Panc1 (cell line): ENCODE measurements around the gene TMC5. TPM values are rescaled to one million over a fixed set of nuclear protein-coding genes. Genes with fewer than 3 reads are reported as not detected.

Source experiments
- ATAC-seq: fragments of 200-7000 bp; cut with Tn5 transposase; 2 replicates; pipeline ENCODE4 v1.9.1; 2020; ENCODE audit warnings: mild to moderate bottlenecking, moderate library complexity
- BruUV-seq: library from RNA; stranded (reverse); fragments of 400-500 nt; replicated peaks from 2 replicates; lab custom pipeline; 2021; lab: Mats Ljungman, UMichigan
- CTCF ChIA-PET: fragments of 300-600 bp; sonication (Branson Sonifier 250); formaldehyde crosslinking; loops from one replicate; lab custom pipeline; 2022; ENCODE audit warnings: antibody characterized with exemption; lab: Charles Lee
- POLR2A ChIA-PET: fragments of 300-600 bp; sonication (Branson Sonifier 250); formaldehyde crosslinking; loops from one replicate; lab custom pipeline; 2022; ENCODE audit warnings: antibody characterized with exemption; lab: Charles Lee
- DNase-seq: peaks from one replicate; pipeline ENCODE4 v3.0.0-alpha.2; 2010; ENCODE audit warnings: low read depth, low spot score
- H3K27ac ChIP-seq: 2 replicates; pipeline ENCODE4 v1.5.1; 2011; ENCODE audit warnings: mild to moderate bottlenecking, low read length, inconsistent platforms
- H3K27me3 ChIP-seq: fragments of 200-500 bp; sonication (Bioruptor generic); 2 replicates; pipeline ENCODE4 v1.6.0; 2014; ENCODE audit warnings: low read length, inconsistent platforms; ENCODE audit not compliant: control insufficient read depth, insufficient read depth
- H3K36me3 ChIP-seq: fragments of 200-500 bp; sonication (Bioruptor generic); 2 replicates; pipeline ENCODE4 v1.5.1; 2014; ENCODE audit warnings: inconsistent platforms, mild to moderate bottlenecking, low read length, moderate library complexity; ENCODE audit not compliant: control insufficient read depth, insufficient read depth
- H3K4me1 ChIP-seq: 2 replicates; pipeline ENCODE4 v1.5.1; 2011; ENCODE audit warnings: inconsistent platforms, mild to moderate bottlenecking, low read length, moderate library complexity; ENCODE audit not compliant: control insufficient read depth, insufficient read depth
- H3K4me3 ChIP-seq, 2 experiments: 2 replicates each; pipeline ENCODE4 v1.5.1; 2011 to 2012; ENCODE audit warnings: low read depth in 2 of 2, low read length in 2 of 2, mild to moderate bottlenecking in 2 of 2, inconsistent platforms in 1 of 2, moderate library complexity in 1 of 2
- H3K9me3 ChIP-seq: fragments of 200-500 bp; sonication (Bioruptor generic); 2 replicates; pipeline ENCODE4 v1.5.1; 2014; ENCODE audit warnings: low read depth, mild to moderate bottlenecking, inconsistent platforms, low read length, moderate library complexity; ENCODE audit not compliant: control insufficient read depth, insufficient read depth
- POLR2AphosphoS5 ChIP-seq: IDR thresholded peaks from 2 replicates; pipeline ENCODE4 v1.6.1; 2012; ENCODE audit warnings: mild to moderate bottlenecking, low read depth, low read length, moderate library complexity
- SIN3A ChIP-seq: IDR thresholded peaks from 2 replicates; pipeline ENCODE4 v1.6.1; 2012; ENCODE audit warnings: low read depth, mild to moderate bottlenecking, low read length, moderate library complexity, borderline replicate concordance; ENCODE audit not compliant: insufficient read depth
- TCF7L2 ChIP-seq: IDR thresholded peaks from 2 replicates; pipeline ENCODE4 v1.6.1; 2011; ENCODE audit warnings: mild to moderate bottlenecking, low read depth, low read length, inconsistent platforms
- in situ Hi-C: cut with HindIII; loops from 2 replicates; pipeline ENCODE4 v1.10.0; 2016; ENCODE audit warnings: low sequenced_read_pairs, low pct_unique_long_range_greater_than_20kb
- intact Hi-C: fragments of 100-400 bp; cut with micrococcal nuclease; formaldehyde crosslinking; loops from one replicate; pipeline ENCODE4 v1.10.0; 2022; ENCODE audit not compliant: unreplicated experiment
- total RNA-seq: library from RNA; stranded (reverse); gene quantifications from one replicate; pipeline ENCODE4 v1.2.1, GENCODE V29; 2021; ENCODE audit not compliant: unreplicated experiment
- TF ChIP-seq, protein P1 (sequence below): fragments of 450-650 bp; IDR thresholded peaks from 2 replicates; pipeline ENCODE4 v1.5.1; 2017; ENCODE audit warnings: mild to moderate bottlenecking
- TF ChIP-seq, protein P2 (sequence below), 2 experiments: IDR thresholded peaks; 2 replicates each; pipeline ENCODE4 v1.6.1; 2011 to 2012; ENCODE audit warnings: low read depth in 2 of 2, control low read depth in 1 of 2, low read length in 1 of 2, mild to moderate bottlenecking in 1 of 2, moderate library complexity in 1 of 2; ENCODE audit not compliant: insufficient read depth in 1 of 2

TMC5 gene
- total RNA-seq, 1 experiment from 2014 or later: 1.4 TPM

DNA sequence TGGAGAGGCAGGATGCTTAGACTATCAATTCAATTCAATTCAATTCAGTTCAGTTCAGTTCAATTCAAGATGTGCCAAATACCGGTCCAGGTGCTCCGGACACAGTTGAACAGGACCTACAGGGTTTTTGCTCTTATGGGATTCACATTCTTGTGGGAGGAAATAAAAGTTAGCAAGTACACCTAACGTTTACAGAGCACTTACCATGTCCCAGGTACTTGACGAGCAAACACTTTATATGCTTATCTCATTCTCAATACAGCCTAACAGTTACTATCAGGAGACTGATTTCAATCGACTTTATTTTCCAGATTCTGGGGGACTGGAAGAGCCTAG is 104.7 kb downstream of the TMC5 start:
- Histone ChIP-seq H3K4me1 (peaks cover 29% of the 10 kb centered on the region), H3K36me3 (no peaks in the 10 kb centered on the region; the same call in 1 of the 2 replicates), H3K9me3 (no peaks in the 10 kb centered on the region), H3K4me3 (peak overlapping the region; percentile 85 to 88), H3K27me3 (no peaks in the 10 kb centered on the region), H3K27ac (peak overlapping the region; percentile 91)
- ChIA-PET POLR2A (no interaction called here), CTCF (no interaction called here)
- peak; percentile 1; the same call in 1 of the 2 replicates for ATAC-seq
- intact Hi-C loops (no loop called here), in situ Hi-C loops (no loop called here)
- peak; percentile 15 for DNase-seq
- no peak for TF ChIP-seq SIN3A
- TF ChIP-seq TCF7L2: no peak
- TF ChIP-seq, protein P1, sequence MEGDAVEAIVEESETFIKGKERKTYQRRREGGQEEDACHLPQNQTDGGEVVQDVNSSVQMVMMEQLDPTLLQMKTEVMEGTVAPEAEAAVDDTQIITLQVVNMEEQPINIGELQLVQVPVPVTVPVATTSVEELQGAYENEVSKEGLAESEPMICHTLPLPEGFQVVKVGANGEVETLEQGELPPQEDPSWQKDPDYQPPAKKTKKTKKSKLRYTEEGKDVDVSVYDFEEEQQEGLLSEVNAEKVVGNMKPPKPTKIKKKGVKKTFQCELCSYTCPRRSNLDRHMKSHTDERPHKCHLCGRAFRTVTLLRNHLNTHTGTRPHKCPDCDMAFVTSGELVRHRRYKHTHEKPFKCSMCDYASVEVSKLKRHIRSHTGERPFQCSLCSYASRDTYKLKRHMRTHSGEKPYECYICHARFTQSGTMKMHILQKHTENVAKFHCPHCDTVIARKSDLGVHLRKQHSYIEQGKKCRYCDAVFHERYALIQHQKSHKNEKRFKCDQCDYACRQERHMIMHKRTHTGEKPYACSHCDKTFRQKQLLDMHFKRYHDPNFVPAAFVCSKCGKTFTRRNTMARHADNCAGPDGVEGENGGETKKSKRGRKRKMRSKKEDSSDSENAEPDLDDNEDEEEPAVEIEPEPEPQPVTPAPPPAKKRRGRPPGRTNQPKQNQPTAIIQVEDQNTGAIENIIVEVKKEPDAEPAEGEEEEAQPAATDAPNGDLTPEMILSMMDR: no peak
- TF ChIP-seq POLR2AphosphoS5: no peak
- TF ChIP-seq, protein P2, sequence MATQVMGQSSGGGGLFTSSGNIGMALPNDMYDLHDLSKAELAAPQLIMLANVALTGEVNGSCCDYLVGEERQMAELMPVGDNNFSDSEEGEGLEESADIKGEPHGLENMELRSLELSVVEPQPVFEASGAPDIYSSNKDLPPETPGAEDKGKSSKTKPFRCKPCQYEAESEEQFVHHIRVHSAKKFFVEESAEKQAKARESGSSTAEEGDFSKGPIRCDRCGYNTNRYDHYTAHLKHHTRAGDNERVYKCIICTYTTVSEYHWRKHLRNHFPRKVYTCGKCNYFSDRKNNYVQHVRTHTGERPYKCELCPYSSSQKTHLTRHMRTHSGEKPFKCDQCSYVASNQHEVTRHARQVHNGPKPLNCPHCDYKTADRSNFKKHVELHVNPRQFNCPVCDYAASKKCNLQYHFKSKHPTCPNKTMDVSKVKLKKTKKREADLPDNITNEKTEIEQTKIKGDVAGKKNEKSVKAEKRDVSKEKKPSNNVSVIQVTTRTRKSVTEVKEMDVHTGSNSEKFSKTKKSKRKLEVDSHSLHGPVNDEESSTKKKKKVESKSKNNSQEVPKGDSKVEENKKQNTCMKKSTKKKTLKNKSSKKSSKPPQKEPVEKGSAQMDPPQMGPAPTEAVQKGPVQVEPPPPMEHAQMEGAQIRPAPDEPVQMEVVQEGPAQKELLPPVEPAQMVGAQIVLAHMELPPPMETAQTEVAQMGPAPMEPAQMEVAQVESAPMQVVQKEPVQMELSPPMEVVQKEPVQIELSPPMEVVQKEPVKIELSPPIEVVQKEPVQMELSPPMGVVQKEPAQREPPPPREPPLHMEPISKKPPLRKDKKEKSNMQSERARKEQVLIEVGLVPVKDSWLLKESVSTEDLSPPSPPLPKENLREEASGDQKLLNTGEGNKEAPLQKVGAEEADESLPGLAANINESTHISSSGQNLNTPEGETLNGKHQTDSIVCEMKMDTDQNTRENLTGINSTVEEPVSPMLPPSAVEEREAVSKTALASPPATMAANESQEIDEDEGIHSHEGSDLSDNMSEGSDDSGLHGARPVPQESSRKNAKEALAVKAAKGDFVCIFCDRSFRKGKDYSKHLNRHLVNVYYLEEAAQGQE (IDR thresholded peaks at IDR 0.05; ENCODE audit: insufficient read depth in 1 of 2, low read depth in 2 of 2, low read length in 1 of 2): no peak
- no TSS peak for BruUV-seq

- Histone ChIP-seq H3K4me3 (no peak overlapping the region), H3K27ac (peak overlapping the region; percentile 91; the same call in 1 of the 2 replicates), H3K9me3 (no peaks in the 10 kb centered on the region), H3K4me1 (peaks cover 29% of the 10 kb centered on the region), H3K36me3 (peaks cover 2% of the 10 kb centered on the region; the same call in 1 of the 2 replicates), H3K27me3 (no peaks in the 10 kb centered on the region)
- TF ChIP-seq, protein P1: no peak
- TF ChIP-seq SIN3A: no peak
- TF ChIP-seq POLR2AphosphoS5: no peak
- TF ChIP-seq, protein P2 (IDR thresholded peaks at IDR 0.05; ENCODE audit: insufficient read depth in 1 of 2, low read depth in 2 of 2, low read length in 1 of 2): no peak
- no peak for TF ChIP-seq TCF7L2
- ATAC-seq: no peak
- intact Hi-C loops (no loop called here), in situ Hi-C loops (no loop called here)
- no peak for DNase-seq
- CTCF ChIA-PET: no interaction called here
- POLR2A ChIA-PET: no interaction called here
- no TSS peak for BruUV-seq
These were observed 105.1 kb downstream of the TMC5 start for GRCh38 chr16:19522760-19523159.
